PC-9 (cell line): ENCODE data around the gene SORT1. TPM values are rescaled to one million over a fixed set of nuclear protein-coding genes. Genes with fewer than 3 reads are reported as not detected.

Experiments
- BruUV-seq: library from RNA; stranded (reverse); fragments of 400-500 nt; replicated peaks from 2 replicates; lab custom pipeline; 2021; lab: Mats Ljungman, UMichigan
- CTCF ChIA-PET: fragments of 300-600 bp; sonication (Branson Sonifier 250); formaldehyde crosslinking; loops from one replicate; lab custom pipeline; 2022; ENCODE audit warnings: antibody characterized with exemption; lab: Charles Lee
- POLR2A ChIA-PET: fragments of 300-600 bp; sonication (Branson Sonifier 250); formaldehyde crosslinking; loops from one replicate; lab custom pipeline; 2022; ENCODE audit warnings: antibody characterized with exemption; ENCODE audit not compliant: unreplicated experiment; lab: Charles Lee
- DNase-seq, 2 experiments: peaks; one replicate each; pipeline versions ENCODE4 v3.0.0 to v3.0.0-alpha.2; 2015 to 2022; ENCODE audit warnings: mixed read lengths in 1 of 2
- H2AFZ ChIP-seq: fragments of 200-600 bp; sonication (generic); 2 replicates; pipeline ENCODE4 v1.8.1; 2017; ENCODE audit warnings: antibody characterized with exemption
- H3F3A ChIP-seq: fragments of 200-600 bp; sonication (generic); 2 replicates; pipeline ENCODE4 v1.8.1; 2017; ENCODE audit warnings: antibody characterized with exemption, mild to moderate bottlenecking, low read depth; ENCODE audit not compliant: insufficient read depth
- H3K27ac ChIP-seq: fragments of 200-600 bp; sonication (generic); 2 replicates; pipeline ENCODE4 v1.6.1; 2016; ENCODE audit warnings: mixed run types
- H3K27me3 ChIP-seq: fragments of 200-600 bp; sonication (generic); 2 replicates; pipeline ENCODE4 v1.6.1; 2016; ENCODE audit warnings: low read depth, mixed run types; ENCODE audit not compliant: insufficient read depth
- H3K36me3 ChIP-seq: fragments of 200-600 bp; sonication (generic); 2 replicates; pipeline ENCODE4 v1.6.1; 2016; ENCODE audit warnings: low read depth, mixed run types
- H3K4me1 ChIP-seq: fragments of 200-600 bp; sonication (generic); replicated peaks from 2 replicates; pipeline ENCODE4 v1.6.1; 2016; ENCODE audit warnings: mixed run types; ENCODE audit not compliant: insufficient read depth
- H3K4me2 ChIP-seq: fragments of 200-600 bp; sonication (generic); 2 replicates; pipeline ENCODE4 v1.6.1; 2017; ENCODE audit warnings: mixed run types
- H3K4me3 ChIP-seq: fragments of 200-600 bp; sonication (generic); 2 replicates; pipeline ENCODE4 v1.6.1; 2016; ENCODE audit warnings: mixed run types
- H3K79me2 ChIP-seq: fragments of 200-600 bp; sonication (generic); 2 replicates; pipeline ENCODE4 v1.6.1; 2017; ENCODE audit warnings: low read depth, mixed run types
- H3K9me2 ChIP-seq: fragments of 200-600 bp; sonication (generic); 2 replicates; pipeline ENCODE4 v1.8.1; 2017; ENCODE audit warnings: mild to moderate bottlenecking; ENCODE audit not compliant: insufficient read depth
- H3K9me3 ChIP-seq: fragments of 200-600 bp; sonication (generic); 2 replicates; pipeline ENCODE4 v1.8.1; 2016; ENCODE audit warnings: low read depth; ENCODE audit not compliant: insufficient read depth
- H4K20me1 ChIP-seq: fragments of 200-600 bp; sonication (generic); 2 replicates; pipeline ENCODE4 v1.8.1; 2017; ENCODE audit not compliant: insufficient read depth
- CTCF ChIP-seq: fragments of 200-600 bp; sonication (generic); conservative IDR thresholded peaks from 2 replicates; pipeline ENCODE4 v1.6.1; 2017; ENCODE audit warnings: mixed run types, antibody characterized with exemption, mild to moderate bottlenecking, moderate library complexity
- EZH2 ChIP-seq: fragments of 200-600 bp; sonication (generic); IDR thresholded peaks from 2 replicates; pipeline ENCODE4 v1.8.0; 2017; ENCODE audit warnings: antibody characterized with exemption, low read depth
- intact Hi-C: fragments of 100-400 bp; cut with micrococcal nuclease; formaldehyde crosslinking; loops from one replicate; pipeline ENCODE4 v1.10.0; 2022; ENCODE audit not compliant: unreplicated experiment
- total RNA-seq: library from RNA; stranded (reverse); gene quantifications from 2 replicates; pipeline ENCODE4 v1.2.3, GENCODE V29; 2021

The SORT1 gene
- total RNA-seq, 1 experiment from 2014 or later: 25.7 TPM

- peaks cover 23% of the 10 kb centered on the region for H3K4me1 ChIP-seq
- 0 out of 2 replicates have a peak, but pooled peaks cover 8% of the 10 kb centered on the region for H3K36me3 ChIP-seq
- H3K4me2 ChIP-seq: peak overlapping the region; percentile 89
- H3K9me3 ChIP-seq: no peaks in the 10 kb centered on the region
- no peaks in the 10 kb centered on the region for H3K9me2 ChIP-seq
- H3K27ac ChIP-seq: peak overlapping the region; percentile 70
- no peaks in the 10 kb centered on the region for H3K27me3 ChIP-seq
- peak overlapping the region; percentile 86 for H2AFZ ChIP-seq
- no peaks in the 10 kb centered on the region for H4K20me1 ChIP-seq
- TF ChIP-seq CTCF: 0 out of 2 replicates have a peak, but pooled peaks have one; percentile 8
- no peak for TF ChIP-seq EZH2
- H3F3A ChIP-seq: peaks cover 26% of the 10 kb centered on the region
- POLR2A ChIA-PET: no interaction called here
- peak overlapping the region; percentile 76 for H3K4me3 ChIP-seq
- peaks cover 35% of the 10 kb centered on the region for H3K79me2 ChIP-seq
- intact Hi-C loops: loop anchor here (1.0 kb wide), 1 partner anchor 114 kb away; no protein-coding TSS in a partner anchor
- CTCF ChIA-PET: interaction anchor here (1.2 kb wide), 1 partner anchor 114 kb away, joined by 4 read pairs; the partner anchor contains the start of gene SORT1
- BruUV-seq: no TSS peak
- DNase-seq: no peak
These were observed 113.7 kb downstream of the SORT1 start for GRCh38 chr1:109283748-109284600.

- Histone ChIP-seq H3K79me2 (peaks cover 42% of the 10 kb centered on the region), H3F3A (peaks cover 34% of the 10 kb centered on the region), H4K20me1 (no peaks in the 10 kb centered on the region), H3K9me3 (no peaks in the 10 kb centered on the region), H2AFZ (peak within 1 kb of the TSS; percentile 86), H3K27me3 (no peaks in the 10 kb centered on the region), H3K4me3 (peak within 1 kb of the TSS; percentile 76), H3K9me2 (no peaks in the 10 kb centered on the region), H3K4me2 (peak within 1 kb of the TSS; percentile 89), H3K4me1 (peaks cover 25% of the 10 kb centered on the region), H3K27ac (peak within 1 kb of the TSS; percentile 70), H3K36me3 (0 out of 2 replicates have a peak, but pooled peaks cover 8% of the 10 kb centered on the region)
- TSS peak; percentile 35 for BruUV-seq
- DNase-seq: peak; percentile 89 to 94
- intact Hi-C loops: loop anchor here (1.0 kb wide), 1 partner anchor 115 kb away; no protein-coding TSS in a partner anchor
- ChIA-PET POLR2A (interaction anchor here (0.6 kb wide), 3 partner anchors 100 to 780 kb away, joined by 3 to 10 read pairs (median 4); no protein-coding TSS in a partner anchor), CTCF (interaction anchor here (0.6 to 1.2 kb wide), 2 partner anchors 52 to 115 kb away, joined by 3 to 4 read pairs; partner anchors contain the start of gene SORT1)
- no peak for TF ChIP-seq EZH2
- TF ChIP-seq CTCF: peak; percentile 57
These were observed 114.6 kb downstream of the SORT1 start, which contains the start of gene PSRC1 for GRCh38 chr1:109282952-109283747. Gene PSRC1 (minus strand): TSS chr1:109283145.
